Measurements from ENCODE around the gene SLC25A21. TPM values are rescaled to one million over a fixed set of nuclear protein-coding genes. Genes with fewer than 3 reads are reported as not detected.

Gene SLC25A21
- total and polyA plus RNA-seq, 2 experiments from 2014 or later = 10.6 to 12.1 TPM

DNA sequence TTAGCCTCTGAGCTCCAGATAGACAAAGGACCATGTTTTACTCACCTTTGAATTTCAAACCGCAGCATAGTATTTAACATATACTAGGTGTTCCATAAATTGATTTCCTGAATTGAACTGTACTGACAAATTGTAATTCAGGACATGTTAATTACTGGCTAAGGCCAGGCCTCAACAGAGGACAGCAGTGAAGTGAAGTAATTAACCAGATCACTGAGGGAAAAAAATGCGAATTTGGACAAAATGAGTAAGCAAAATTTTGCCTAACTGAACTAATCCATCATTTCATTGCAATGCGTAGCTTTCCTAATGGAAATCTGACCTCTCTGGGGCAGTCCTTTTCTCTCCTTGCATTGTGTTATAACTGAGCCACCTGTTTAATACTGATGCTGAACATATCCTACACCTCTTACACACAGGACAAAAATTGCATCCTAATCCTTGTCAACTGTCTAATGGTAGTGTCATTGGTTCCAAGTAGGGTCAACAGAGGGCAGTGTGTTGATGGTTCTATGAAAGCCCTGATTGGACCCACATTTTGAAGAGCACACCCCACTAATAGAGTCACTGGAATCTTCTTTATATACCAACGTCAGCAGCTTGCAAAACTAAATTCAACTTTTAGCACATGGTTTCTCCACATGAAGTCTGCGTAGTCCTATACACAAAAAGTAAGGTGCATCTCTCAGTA is 148.4 kb downstream of the SLC25A21 start:
- DNase-seq (ENCODE audit: low spot score) (peak; percentile 39), ATAC-seq (peak; percentile 50)
- no peaks in the 10 kb centered on the region for H3K36me3 ChIP-seq (ENCODE audit: insufficient read depth)
- no peaks in the 10 kb centered on the region for H3F3A ChIP-seq (replicated peaks; ENCODE audit: low read depth)
- no peaks in the 10 kb centered on the region for H4K20me1 ChIP-seq (replicated peaks; ENCODE audit: insufficient read depth)
- no peaks in the 10 kb centered on the region for H3K9me2 ChIP-seq (ENCODE audit: insufficient read depth)
- H3K4me2 ChIP-seq = no peak overlapping the region
- no peak overlapping the region for H3K4me3 ChIP-seq
- H3K27ac ChIP-seq (ENCODE audit: low read depth) = no peak overlapping the region
- peaks cover 8% of the 10 kb centered on the region; the same call in 2 of the 3 replicates for H3K4me1 Mint-ChIP-seq
- no peak overlapping the region for H3K4me3 Mint-ChIP-seq
- no peaks in the 10 kb centered on the region for H3K36me3 Mint-ChIP-seq (ENCODE audit: low read depth)
- H3K9me3 Mint-ChIP-seq = no peaks in the 10 kb centered on the region
- H3K79me2 ChIP-seq (replicated peaks; ENCODE audit: insufficient read depth) = no peaks in the 10 kb centered on the region
- no peaks in the 10 kb centered on the region for H3K4me1 ChIP-seq (ENCODE audit: insufficient read depth)
- H3K27me3 Mint-ChIP-seq (ENCODE audit: insufficient read depth, low read depth, poor library complexity) = peaks cover 2% of the 10 kb centered on the region
- no peak overlapping the region for H3K27ac Mint-ChIP-seq
- no peak overlapping the region for H2AFZ ChIP-seq
- no peak for TF ChIP-seq ZNF331 (CRISPR knock-in tag; IDR thresholded peaks at IDR 0.05; ENCODE audit: low read depth)
- TF ChIP-seq, protein P1, sequence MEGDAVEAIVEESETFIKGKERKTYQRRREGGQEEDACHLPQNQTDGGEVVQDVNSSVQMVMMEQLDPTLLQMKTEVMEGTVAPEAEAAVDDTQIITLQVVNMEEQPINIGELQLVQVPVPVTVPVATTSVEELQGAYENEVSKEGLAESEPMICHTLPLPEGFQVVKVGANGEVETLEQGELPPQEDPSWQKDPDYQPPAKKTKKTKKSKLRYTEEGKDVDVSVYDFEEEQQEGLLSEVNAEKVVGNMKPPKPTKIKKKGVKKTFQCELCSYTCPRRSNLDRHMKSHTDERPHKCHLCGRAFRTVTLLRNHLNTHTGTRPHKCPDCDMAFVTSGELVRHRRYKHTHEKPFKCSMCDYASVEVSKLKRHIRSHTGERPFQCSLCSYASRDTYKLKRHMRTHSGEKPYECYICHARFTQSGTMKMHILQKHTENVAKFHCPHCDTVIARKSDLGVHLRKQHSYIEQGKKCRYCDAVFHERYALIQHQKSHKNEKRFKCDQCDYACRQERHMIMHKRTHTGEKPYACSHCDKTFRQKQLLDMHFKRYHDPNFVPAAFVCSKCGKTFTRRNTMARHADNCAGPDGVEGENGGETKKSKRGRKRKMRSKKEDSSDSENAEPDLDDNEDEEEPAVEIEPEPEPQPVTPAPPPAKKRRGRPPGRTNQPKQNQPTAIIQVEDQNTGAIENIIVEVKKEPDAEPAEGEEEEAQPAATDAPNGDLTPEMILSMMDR (conservative IDR thresholded peaks at IDR 0.05; ENCODE audit: low read depth in 2 of 2) = peak; percentile 64
- H3K27me3 ChIP-seq (ENCODE audit: insufficient read depth) = no peaks in the 10 kb centered on the region

DNA sequence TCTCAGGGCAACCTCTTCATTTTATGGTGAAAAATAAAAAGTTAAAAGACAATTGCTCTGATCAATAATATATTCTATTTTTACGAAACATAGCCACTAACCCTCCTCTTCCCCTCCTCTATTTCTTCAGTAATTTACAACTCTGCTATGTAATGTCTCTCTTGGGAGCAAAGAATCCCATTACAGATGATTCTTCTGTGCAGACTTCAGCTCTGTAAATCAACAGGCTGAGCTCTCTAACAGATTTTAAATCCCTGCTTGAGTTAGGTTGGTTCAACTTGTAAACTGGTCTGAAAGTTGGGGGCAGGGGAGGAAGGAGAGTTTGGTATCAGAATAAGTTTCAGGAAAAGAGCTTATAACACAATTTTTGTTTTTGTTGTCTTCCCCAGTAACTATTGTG is 151.0 kb downstream of the SLC25A21 start:
- Mint-ChIP-seq H3K4me3 (no peak overlapping the region), H3K4me1 (peaks cover 8% of the 10 kb centered on the region; the same call in 2 of the 3 replicates), H3K27ac (no peak overlapping the region), H3K36me3 (ENCODE audit: low read depth) (no peaks in the 10 kb centered on the region), H3K27me3 (ENCODE audit: insufficient read depth, low read depth, poor library complexity) (peaks cover 2% of the 10 kb centered on the region), H3K9me3 (no peaks in the 10 kb centered on the region)
- no peaks in the 10 kb centered on the region for H3K79me2 ChIP-seq (replicated peaks; ENCODE audit: insufficient read depth)
- H4K20me1 ChIP-seq (replicated peaks; ENCODE audit: insufficient read depth) = no peaks in the 10 kb centered on the region
- DNase-seq (ENCODE audit: low spot score) = no peak
- no peak overlapping the region for H3K27ac ChIP-seq (ENCODE audit: low read depth)
- H3K27me3 ChIP-seq (ENCODE audit: insufficient read depth) = no peaks in the 10 kb centered on the region
- H3K9me2 ChIP-seq (ENCODE audit: insufficient read depth) = no peaks in the 10 kb centered on the region
- no peaks in the 10 kb centered on the region for H3F3A ChIP-seq (replicated peaks; ENCODE audit: low read depth)
- H3K36me3 ChIP-seq (ENCODE audit: insufficient read depth) = no peaks in the 10 kb centered on the region
- ATAC-seq = no peak
- H3K4me1 ChIP-seq (ENCODE audit: insufficient read depth) = no peaks in the 10 kb centered on the region
- H2AFZ ChIP-seq = no peak overlapping the region
- H3K4me3 ChIP-seq = no peak overlapping the region
- TF ChIP-seq EZH2 (IDR thresholded peaks at IDR 0.05; ENCODE audit: low read depth, unreplicated experiment) (no peak), ETS1 (IDR thresholded peaks at IDR 0.05) (no peak)
- TF ChIP-seq, protein P2, sequence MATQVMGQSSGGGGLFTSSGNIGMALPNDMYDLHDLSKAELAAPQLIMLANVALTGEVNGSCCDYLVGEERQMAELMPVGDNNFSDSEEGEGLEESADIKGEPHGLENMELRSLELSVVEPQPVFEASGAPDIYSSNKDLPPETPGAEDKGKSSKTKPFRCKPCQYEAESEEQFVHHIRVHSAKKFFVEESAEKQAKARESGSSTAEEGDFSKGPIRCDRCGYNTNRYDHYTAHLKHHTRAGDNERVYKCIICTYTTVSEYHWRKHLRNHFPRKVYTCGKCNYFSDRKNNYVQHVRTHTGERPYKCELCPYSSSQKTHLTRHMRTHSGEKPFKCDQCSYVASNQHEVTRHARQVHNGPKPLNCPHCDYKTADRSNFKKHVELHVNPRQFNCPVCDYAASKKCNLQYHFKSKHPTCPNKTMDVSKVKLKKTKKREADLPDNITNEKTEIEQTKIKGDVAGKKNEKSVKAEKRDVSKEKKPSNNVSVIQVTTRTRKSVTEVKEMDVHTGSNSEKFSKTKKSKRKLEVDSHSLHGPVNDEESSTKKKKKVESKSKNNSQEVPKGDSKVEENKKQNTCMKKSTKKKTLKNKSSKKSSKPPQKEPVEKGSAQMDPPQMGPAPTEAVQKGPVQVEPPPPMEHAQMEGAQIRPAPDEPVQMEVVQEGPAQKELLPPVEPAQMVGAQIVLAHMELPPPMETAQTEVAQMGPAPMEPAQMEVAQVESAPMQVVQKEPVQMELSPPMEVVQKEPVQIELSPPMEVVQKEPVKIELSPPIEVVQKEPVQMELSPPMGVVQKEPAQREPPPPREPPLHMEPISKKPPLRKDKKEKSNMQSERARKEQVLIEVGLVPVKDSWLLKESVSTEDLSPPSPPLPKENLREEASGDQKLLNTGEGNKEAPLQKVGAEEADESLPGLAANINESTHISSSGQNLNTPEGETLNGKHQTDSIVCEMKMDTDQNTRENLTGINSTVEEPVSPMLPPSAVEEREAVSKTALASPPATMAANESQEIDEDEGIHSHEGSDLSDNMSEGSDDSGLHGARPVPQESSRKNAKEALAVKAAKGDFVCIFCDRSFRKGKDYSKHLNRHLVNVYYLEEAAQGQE (IDR thresholded peaks at IDR 0.05; ENCODE audit: unreplicated experiment) = no peak
- H3K4me2 ChIP-seq = no peak overlapping the region

Measured in GM23338 (cell line).